Smooth muscle cell (in vitro differentiated cells): ENCODE results near the gene AKIRIN1. TPM values are rescaled to one million over a fixed set of nuclear protein-coding genes. Genes with fewer than 3 reads are reported as not detected.

Experiments
- DNase-seq: peaks from one replicate; lab custom pipeline; 2025; ENCODE audit not compliant: unreplicated experiment; lab: John Stamatoyannopoulos, UW
- H2AFZ ChIP-seq: fragments of 200-600 bp; sonication (generic); 2 replicates; pipeline ENCODE4 v1.6.0; 2016; ENCODE audit warnings: antibody characterized with exemption, low read depth, mild to moderate bottlenecking
- H3F3A ChIP-seq: fragments of 200-600 bp; sonication (generic); 2 replicates; pipeline ENCODE4 v1.6.0; 2017; ENCODE audit warnings: antibody characterized with exemption, low read depth
- H3K27ac ChIP-seq: fragments of 200-600 bp; sonication (generic); 2 replicates; pipeline ENCODE4 v1.5.1; 2016; ENCODE audit warnings: low read depth, mild to moderate bottlenecking
- H3K27me3 ChIP-seq: fragments of 200-600 bp; sonication (generic); 2 replicates; pipeline ENCODE4 v1.6.1; 2016; ENCODE audit warnings: low read depth, mild to moderate bottlenecking
- H3K36me3 ChIP-seq: fragments of 200-600 bp; sonication (generic); 2 replicates; pipeline ENCODE4 v1.5.1; 2016; ENCODE audit warnings: low read depth
- H3K4me1 ChIP-seq: fragments of 200-600 bp; sonication (generic); 2 replicates; pipeline ENCODE4 v1.5.1; 2016; ENCODE audit warnings: low read depth
- H3K4me2 ChIP-seq: fragments of 200-600 bp; sonication (generic); 2 replicates; pipeline ENCODE4 v1.6.0; 2016; ENCODE audit warnings: mild to moderate bottlenecking
- H3K4me3 ChIP-seq: fragments of 200-600 bp; sonication (generic); 2 replicates; pipeline ENCODE4 v1.5.1; 2016; ENCODE audit warnings: mild to moderate bottlenecking
- H3K79me2 ChIP-seq: fragments of 200-600 bp; sonication (generic); 2 replicates; pipeline ENCODE4 v1.6.0; 2016; ENCODE audit warnings: low read depth, mild to moderate bottlenecking
- H3K9ac ChIP-seq: fragments of 200-600 bp; sonication (generic); 2 replicates; pipeline ENCODE4 v1.6.0; 2016; ENCODE audit warnings: low read depth
- H3K9me3 ChIP-seq: fragments of 200-600 bp; sonication (generic); replicated peaks from 2 replicates; pipeline ENCODE4 v1.5.1; 2016; ENCODE audit warnings: low read depth
- H4K20me1 ChIP-seq: fragments of 200-600 bp; sonication (generic); 2 replicates; pipeline ENCODE4 v1.6.0; 2016; ENCODE audit warnings: low read depth
- WGBS: methylation state at CpG from one replicate; pipeline ENCODE4 v1.1.7; 2016; ENCODE audit warnings: low lambda C conversion rate; 5-methylcytosine and 5-hydroxymethylcytosine counted together
- polyA plus RNA-seq: library from polyadenylated mRNA; unstranded; fragments of >200 nt; fragmentation: Nextera tagmentation; extraction: Ambion mirVana; gene quantifications from 2 replicates; pipeline ENCODE4 v1.2.1, GENCODE V29; 2016
- total RNA-seq: library from RNA; depleted of rRNA; stranded (reverse); fragments of >200 nt; gene quantifications from 2 replicates; pipeline ENCODE4 v1.2.3, GENCODE V29; 2014
- TF ChIP-seq, protein P1 (sequence below): fragments of 200-600 bp; sonication (generic); IDR thresholded peaks from 2 replicates; pipeline ENCODE4 v1.5.1; 2017; ENCODE audit warnings: borderline replicate concordance, mild to moderate bottlenecking, antibody characterized with exemption; ENCODE audit not compliant: insufficient read depth, poor library complexity, severe bottlenecking

AKIRIN1 gene
- total and polyA plus RNA-seq, 2 experiments from 2014 or later = 64.5 to 68.6 TPM

DNA sequence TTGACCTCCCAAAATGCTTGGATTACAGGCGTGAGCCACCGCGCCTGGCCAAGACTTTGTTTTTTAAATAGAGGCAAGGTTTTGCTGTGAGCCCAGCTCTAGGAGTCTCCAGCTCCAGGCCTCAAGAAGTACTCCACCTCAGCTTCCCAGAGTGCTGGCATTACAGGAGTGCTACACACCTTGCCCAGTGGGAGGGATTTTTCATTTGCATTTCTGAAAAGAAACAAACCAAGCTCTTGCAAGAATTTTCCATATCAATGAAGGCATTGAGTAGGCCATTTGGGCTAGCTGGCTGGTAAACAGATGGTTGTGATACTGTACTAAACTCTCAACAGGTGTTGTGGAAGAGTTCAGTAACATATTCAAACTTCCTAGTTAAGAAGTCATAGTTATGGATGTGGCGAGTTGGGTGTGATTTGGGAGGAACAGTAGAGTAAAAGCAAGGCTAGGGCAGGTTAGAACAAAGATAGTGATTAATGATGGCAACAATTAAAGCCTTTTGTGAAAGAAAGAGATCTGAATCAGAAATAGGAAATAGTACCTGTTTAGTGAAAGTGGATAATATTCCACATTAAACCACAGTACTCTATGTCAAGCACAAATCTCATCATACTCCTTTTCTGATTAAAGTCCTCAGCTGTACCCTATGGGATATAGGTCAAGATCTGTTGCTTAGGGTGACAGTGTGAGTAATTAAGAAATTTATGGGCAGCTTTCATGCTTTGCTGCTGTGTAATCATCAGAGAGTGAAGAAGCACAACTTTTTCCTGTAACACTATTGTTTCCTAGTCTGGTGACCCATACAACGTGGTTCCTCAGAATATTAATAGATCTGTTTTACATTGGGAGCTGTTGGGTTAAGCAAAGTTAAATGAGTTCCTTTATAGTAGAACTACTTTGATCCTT, 10.7 kb downstream of the AKIRIN1 start:
- TF ChIP-seq, protein P1, sequence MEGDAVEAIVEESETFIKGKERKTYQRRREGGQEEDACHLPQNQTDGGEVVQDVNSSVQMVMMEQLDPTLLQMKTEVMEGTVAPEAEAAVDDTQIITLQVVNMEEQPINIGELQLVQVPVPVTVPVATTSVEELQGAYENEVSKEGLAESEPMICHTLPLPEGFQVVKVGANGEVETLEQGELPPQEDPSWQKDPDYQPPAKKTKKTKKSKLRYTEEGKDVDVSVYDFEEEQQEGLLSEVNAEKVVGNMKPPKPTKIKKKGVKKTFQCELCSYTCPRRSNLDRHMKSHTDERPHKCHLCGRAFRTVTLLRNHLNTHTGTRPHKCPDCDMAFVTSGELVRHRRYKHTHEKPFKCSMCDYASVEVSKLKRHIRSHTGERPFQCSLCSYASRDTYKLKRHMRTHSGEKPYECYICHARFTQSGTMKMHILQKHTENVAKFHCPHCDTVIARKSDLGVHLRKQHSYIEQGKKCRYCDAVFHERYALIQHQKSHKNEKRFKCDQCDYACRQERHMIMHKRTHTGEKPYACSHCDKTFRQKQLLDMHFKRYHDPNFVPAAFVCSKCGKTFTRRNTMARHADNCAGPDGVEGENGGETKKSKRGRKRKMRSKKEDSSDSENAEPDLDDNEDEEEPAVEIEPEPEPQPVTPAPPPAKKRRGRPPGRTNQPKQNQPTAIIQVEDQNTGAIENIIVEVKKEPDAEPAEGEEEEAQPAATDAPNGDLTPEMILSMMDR = no peak
- Histone ChIP-seq H4K20me1 (peaks cover 88% of the 10 kb centered on the region), H3K9me3 (no peaks in the 10 kb centered on the region), H3K27me3 (no peaks in the 10 kb centered on the region), H3K4me3 (no peak overlapping the region), H3K4me2 (no peak overlapping the region), H3K4me1 (peaks cover 4% of the 10 kb centered on the region), H3K9ac (no peak overlapping the region), H2AFZ (no peak overlapping the region), H3F3A (peaks cover 13% of the 10 kb centered on the region), H3K27ac (no peak overlapping the region), H3K36me3 (peaks cover 21% of the 10 kb centered on the region), H3K79me2 (peaks cover 39% of the 10 kb centered on the region)
- no peak for DNase-seq
- WGBS = 87% methylated on average over 5 of the region's 5 CpGs

- Histone ChIP-seq H3K4me3 (no peak overlapping the region), H3K27ac (peak overlapping the region; percentile 33), H3F3A (peaks cover 23% of the 10 kb centered on the region), H4K20me1 (peaks cover 73% of the 10 kb centered on the region), H3K4me2 (no peak overlapping the region), H2AFZ (no peak overlapping the region), H3K9ac (no peak overlapping the region), H3K4me1 (no peaks in the 10 kb centered on the region), H3K9me3 (no peaks in the 10 kb centered on the region), H3K27me3 (no peaks in the 10 kb centered on the region), H3K79me2 (peaks cover 26% of the 10 kb centered on the region), H3K36me3 (peaks cover 29% of the 10 kb centered on the region)
- DNase-seq = no peak
- WGBS = 100% methylated on average over 3 of the region's 3 CpGs
- TF ChIP-seq, protein P1 = no peak
These were observed 12.2 kb downstream of the AKIRIN1 start for GRCh38 chr1:39003281-39003680.

DNA sequence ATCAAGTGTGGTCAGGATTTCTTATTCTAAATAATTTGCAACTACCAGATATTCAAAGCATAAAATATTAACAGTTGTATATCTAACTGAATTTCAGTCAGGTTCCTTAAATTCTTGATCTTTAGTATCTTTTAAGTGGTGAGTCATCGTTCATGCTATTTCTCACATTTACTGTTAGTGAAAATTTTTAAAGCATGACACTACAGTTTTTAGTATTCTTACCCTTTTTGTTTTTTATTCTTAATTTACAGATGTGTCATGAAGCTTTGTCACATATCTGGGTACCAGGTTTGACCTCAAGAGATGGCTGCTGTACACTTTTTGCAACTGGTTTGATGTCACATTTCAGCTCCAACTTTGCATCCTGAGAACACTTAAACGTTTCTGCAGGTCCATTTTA, 12.7 kb downstream of the AKIRIN1 start:
- Histone ChIP-seq H3K79me2 (peaks cover 21% of the 10 kb centered on the region), H4K20me1 (peaks cover 68% of the 10 kb centered on the region), H3K36me3 (peaks cover 29% of the 10 kb centered on the region), H3K9me3 (no peaks in the 10 kb centered on the region), H3K27me3 (no peaks in the 10 kb centered on the region), H3K4me2 (no peak overlapping the region), H3K4me3 (no peak overlapping the region), H3K4me1 (no peaks in the 10 kb centered on the region), H2AFZ (no peak overlapping the region), H3K27ac (peak overlapping the region; percentile 33), H3K9ac (no peak overlapping the region), H3F3A (peaks cover 25% of the 10 kb centered on the region)
- WGBS = 76% methylated on average over 2 of the region's 2 CpGs
- TF ChIP-seq, protein P1 = no peak
- no peak for DNase-seq
